A673 (cell line): Measurements from ENCODE around the gene SPACA6. TPM values are rescaled to one million over a fixed set of nuclear protein-coding genes. Genes with fewer than 3 reads are reported as not detected.

ENCODE experiments used
- BruUV-seq: library from RNA; stranded (reverse); fragments of 400-500 nt; replicated peaks from 2 replicates; lab custom pipeline; 2021; lab: Mats Ljungman, UMichigan
- CTCF ChIA-PET: fragments of 300-600 bp; sonication (Branson Sonifier 250); formaldehyde crosslinking; loops from one replicate; lab custom pipeline; 2022; ENCODE audit warnings: antibody characterized with exemption; lab: Charles Lee
- POLR2A ChIA-PET: fragments of 300-600 bp; sonication (Branson Sonifier 250); formaldehyde crosslinking; loops from one replicate; lab custom pipeline; 2022; ENCODE audit warnings: antibody characterized with exemption; ENCODE audit not compliant: low non-redundant PET; lab: Charles Lee
- DNase-seq: peaks from one replicate; pipeline ENCODE4 v3.0.0-alpha.2; 2015; ENCODE audit warnings: low spot score
- H3K27ac ChIP-seq: fragments of 200-600 bp; sonication (generic); 2 replicates; pipeline ENCODE4 v1.5.1; 2016; ENCODE audit warnings: mixed run types, low read depth, mild to moderate bottlenecking, mixed read lengths, antibody characterized with exemption, low read length; ENCODE audit not compliant: poor library complexity, severe bottlenecking
- H3K27me3 ChIP-seq: fragments of 200-600 bp; sonication (generic); replicated peaks from 2 replicates; pipeline ENCODE4 v1.6.1; 2017; ENCODE audit warnings: mixed run types, low read depth, mild to moderate bottlenecking, mixed read lengths, antibody characterized with exemption, low read length; ENCODE audit not compliant: insufficient read depth, poor library complexity
- H3K36me3 ChIP-seq: fragments of 200-600 bp; sonication (generic); 2 replicates; pipeline ENCODE4 v1.6.1; 2016; ENCODE audit warnings: mixed run types, mild to moderate bottlenecking, mixed read lengths, antibody characterized with exemption, low read length; ENCODE audit not compliant: insufficient read depth, poor library complexity, severe bottlenecking
- H3K4me1 ChIP-seq: fragments of 200-600 bp; sonication (generic); 2 replicates; pipeline ENCODE4 v1.6.1; 2017; ENCODE audit warnings: mixed run types, mild to moderate bottlenecking, mixed read lengths, antibody characterized with exemption, low read length; ENCODE audit not compliant: insufficient read depth, poor library complexity, severe bottlenecking
- H3K4me3 ChIP-seq: fragments of 200-600 bp; sonication (generic); 2 replicates; pipeline ENCODE4 v1.5.1; 2016; ENCODE audit warnings: low read depth, mixed run types, mild to moderate bottlenecking, mixed read lengths, low read length; ENCODE audit not compliant: poor library complexity, severe bottlenecking
- H3K9me3 ChIP-seq: fragments of 200-600 bp; sonication (generic); 2 replicates; pipeline ENCODE4 v1.6.1; 2016; ENCODE audit warnings: mixed run types, low read depth, mild to moderate bottlenecking, mixed read lengths, antibody characterized with exemption, low read length; ENCODE audit not compliant: poor library complexity, severe bottlenecking
- EZH2 ChIP-seq: fragments of 200-600 bp; sonication (generic); IDR thresholded peaks from 2 replicates; pipeline ENCODE4 v1.6.1; 2017; ENCODE audit warnings: borderline replicate concordance, low read depth, mild to moderate bottlenecking, mixed read lengths, antibody characterized with exemption, low read length; ENCODE audit not compliant: poor library complexity, severe bottlenecking
- intact Hi-C: fragments of 100-400 bp; cut with micrococcal nuclease; formaldehyde crosslinking; loops from one replicate; pipeline ENCODE4 v1.10.0; 2022; ENCODE audit not compliant: unreplicated experiment
- total RNA-seq: library from RNA; stranded (reverse); gene quantifications from 2 replicates; pipeline ENCODE4 v1.2.3, GENCODE V29; 2021
- TF ChIP-seq, protein P1 (sequence below): fragments of 300-800, 200-600 bp; sonication (generic); conservative IDR thresholded peaks from 2 replicates; pipeline ENCODE4 v1.5.1; 2017; ENCODE audit warnings: low read depth, mild to moderate bottlenecking, antibody characterized with exemption, low read length, moderate library complexity, mixed read lengths

Gene SPACA6
- total RNA-seq, 1 experiment from 2014 or later = 28.6 TPM

DNA sequence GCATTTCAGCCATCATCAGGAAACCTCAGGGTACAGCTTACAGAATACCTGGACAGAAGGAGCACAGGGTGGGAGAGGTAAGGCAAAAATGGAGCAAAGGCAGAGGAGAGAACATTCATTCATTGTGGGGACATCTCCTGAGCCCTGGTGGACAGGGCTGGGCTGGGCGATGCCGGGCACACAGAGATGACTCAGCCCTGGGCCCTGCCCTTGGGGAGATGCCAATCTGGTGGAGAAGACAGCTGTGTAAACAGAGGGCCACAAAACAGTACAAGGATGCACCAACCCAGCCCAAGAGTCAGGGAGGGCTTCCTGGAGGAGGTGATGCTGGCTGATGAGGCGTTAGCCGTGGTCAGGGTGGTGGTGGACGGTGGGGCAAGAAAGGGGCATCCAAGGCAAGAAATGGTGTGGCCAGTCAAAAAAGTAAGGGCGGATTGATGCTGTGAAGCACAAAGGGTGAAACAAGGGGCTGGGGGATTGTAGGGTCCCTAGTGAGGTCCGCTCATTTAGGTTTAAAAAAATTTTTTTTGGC lies 34.3 kb downstream of the SPACA6 start:
- no peak for TF ChIP-seq EZH2
- TF ChIP-seq, protein P1, sequence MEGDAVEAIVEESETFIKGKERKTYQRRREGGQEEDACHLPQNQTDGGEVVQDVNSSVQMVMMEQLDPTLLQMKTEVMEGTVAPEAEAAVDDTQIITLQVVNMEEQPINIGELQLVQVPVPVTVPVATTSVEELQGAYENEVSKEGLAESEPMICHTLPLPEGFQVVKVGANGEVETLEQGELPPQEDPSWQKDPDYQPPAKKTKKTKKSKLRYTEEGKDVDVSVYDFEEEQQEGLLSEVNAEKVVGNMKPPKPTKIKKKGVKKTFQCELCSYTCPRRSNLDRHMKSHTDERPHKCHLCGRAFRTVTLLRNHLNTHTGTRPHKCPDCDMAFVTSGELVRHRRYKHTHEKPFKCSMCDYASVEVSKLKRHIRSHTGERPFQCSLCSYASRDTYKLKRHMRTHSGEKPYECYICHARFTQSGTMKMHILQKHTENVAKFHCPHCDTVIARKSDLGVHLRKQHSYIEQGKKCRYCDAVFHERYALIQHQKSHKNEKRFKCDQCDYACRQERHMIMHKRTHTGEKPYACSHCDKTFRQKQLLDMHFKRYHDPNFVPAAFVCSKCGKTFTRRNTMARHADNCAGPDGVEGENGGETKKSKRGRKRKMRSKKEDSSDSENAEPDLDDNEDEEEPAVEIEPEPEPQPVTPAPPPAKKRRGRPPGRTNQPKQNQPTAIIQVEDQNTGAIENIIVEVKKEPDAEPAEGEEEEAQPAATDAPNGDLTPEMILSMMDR = no peak
- Histone ChIP-seq H3K9me3 (no peaks in the 10 kb centered on the region), H3K27me3 (peaks cover 67% of the 10 kb centered on the region), H3K4me1 (no peaks in the 10 kb centered on the region), H3K4me3 (no peak overlapping the region), H3K36me3 (no peaks in the 10 kb centered on the region), H3K27ac (no peak overlapping the region)
- BruUV-seq = no TSS peak
- DNase-seq = no peak
- ChIA-PET CTCF (no interaction called here), POLR2A (no interaction called here)
- intact Hi-C loops = no loop called here

DNA sequence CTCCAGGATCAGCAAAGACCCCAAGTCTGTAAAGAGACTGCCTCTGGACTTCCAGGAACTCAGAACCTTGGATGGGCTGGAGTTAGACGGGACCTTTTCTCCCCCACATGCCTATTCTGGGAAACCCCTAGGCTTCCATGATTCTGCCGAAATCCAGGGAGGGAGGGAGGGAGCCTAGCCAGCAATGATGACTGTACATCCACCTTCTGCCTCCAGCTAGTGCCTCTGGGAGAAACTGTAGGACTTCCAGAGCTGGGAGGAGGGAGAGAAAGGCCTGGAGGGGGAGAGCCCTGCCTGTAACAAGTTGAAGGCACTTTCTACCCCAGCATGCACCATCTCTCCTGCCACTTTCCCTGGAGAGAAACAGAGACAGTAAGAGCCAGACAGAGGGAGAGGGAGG lies 36.7 kb downstream of the SPACA6 start:
- intact Hi-C loops = no loop called here
- H3K27ac ChIP-seq = no peak overlapping the region
- BruUV-seq = no TSS peak
- TF ChIP-seq, protein P1 = no peak
- no peak for TF ChIP-seq EZH2
- no peaks in the 10 kb centered on the region for H3K9me3 ChIP-seq
- ChIA-PET POLR2A (no interaction called here), CTCF (interaction anchor here (0.5 kb wide), 1 partner anchor 14 kb away, joined by 8 read pairs; no protein-coding TSS in a partner anchor)
- no peaks in the 10 kb centered on the region for H3K4me1 ChIP-seq
- no peak for DNase-seq
- H3K4me3 ChIP-seq = no peak overlapping the region
- peaks cover 46% of the 10 kb centered on the region for H3K27me3 ChIP-seq
- H3K36me3 ChIP-seq = no peaks in the 10 kb centered on the region

DNA sequence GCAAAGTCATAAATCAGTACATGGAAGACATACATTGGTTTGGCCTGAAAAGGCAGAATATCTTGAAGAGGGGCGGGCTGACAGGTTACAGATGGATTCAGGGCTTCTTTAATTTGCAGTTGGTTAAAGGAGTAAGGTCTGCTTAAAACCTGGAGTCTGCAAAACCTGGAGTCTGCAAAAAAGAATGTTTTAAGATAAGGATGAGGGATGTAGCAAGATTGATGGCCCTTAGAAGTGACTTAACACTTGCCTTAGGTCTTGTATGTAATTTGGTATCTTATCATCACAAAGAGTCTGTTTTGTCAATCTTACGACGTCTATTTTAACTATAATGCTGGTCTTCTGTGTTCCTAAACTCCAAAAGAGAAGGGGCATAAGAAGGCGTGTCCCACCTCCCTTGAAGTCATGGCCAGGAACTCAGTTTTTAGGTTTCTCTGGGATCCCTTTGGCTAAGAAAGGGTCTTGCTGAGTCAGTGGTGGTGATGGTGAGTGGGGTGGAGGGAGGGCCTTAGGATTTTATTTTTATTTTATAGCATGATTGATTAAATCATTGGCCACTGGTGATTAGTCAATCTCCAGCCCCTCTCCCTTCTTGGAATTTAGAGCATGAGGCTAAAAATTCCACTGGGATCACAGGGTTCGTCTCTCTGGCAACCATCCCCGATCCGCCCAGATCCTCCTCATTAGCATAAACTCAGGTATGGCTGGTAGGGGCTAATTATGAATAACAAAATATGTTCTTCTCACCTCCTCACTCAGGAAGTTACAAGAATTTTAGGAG lies 40.8 kb downstream of the SPACA6 start:
- H3K9me3 ChIP-seq = no peaks in the 10 kb centered on the region
- no peaks in the 10 kb centered on the region for H3K4me1 ChIP-seq
- H3K36me3 ChIP-seq = no peaks in the 10 kb centered on the region
- no peak for TF ChIP-seq EZH2
- TF ChIP-seq, protein P1 = no peak
- BruUV-seq = no TSS peak
- intact Hi-C loops = no loop called here
- no peak overlapping the region for H3K4me3 ChIP-seq
- peaks cover 42% of the 10 kb centered on the region for H3K27me3 ChIP-seq
- ChIA-PET CTCF (no interaction called here), POLR2A (no interaction called here)
- DNase-seq = no peak
- no peak overlapping the region for H3K27ac ChIP-seq
